OCI-M2 (cell line): Measurements from ENCODE around the gene ELFN1.

Experiments used
- DNase-seq: peaks from one replicate; lab custom pipeline; 2025; ENCODE audit not compliant: unreplicated experiment; lab: John Stamatoyannopoulos, UW

The ELFN1 gene

DNA sequence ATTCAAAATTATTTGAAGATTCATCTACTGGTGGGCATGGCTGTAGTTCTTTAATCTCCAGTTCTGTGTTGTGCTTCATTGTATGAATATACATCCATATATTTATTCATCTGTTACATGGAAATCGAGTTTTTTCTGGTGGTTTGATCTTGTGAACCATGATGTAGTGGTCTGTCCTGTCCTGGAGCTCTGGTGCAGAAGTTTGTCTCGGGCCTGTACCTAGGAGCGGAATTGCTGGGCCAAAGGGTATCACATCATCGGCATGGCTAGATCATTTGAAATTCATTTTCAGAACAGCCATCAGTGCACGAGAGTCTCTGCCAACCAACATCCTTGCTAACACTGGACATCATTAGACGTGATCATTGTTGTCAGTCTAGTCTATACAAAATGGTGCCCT is 107.0 kb downstream of the ELFN1 start:
- no peak for DNase-seq

DNA sequence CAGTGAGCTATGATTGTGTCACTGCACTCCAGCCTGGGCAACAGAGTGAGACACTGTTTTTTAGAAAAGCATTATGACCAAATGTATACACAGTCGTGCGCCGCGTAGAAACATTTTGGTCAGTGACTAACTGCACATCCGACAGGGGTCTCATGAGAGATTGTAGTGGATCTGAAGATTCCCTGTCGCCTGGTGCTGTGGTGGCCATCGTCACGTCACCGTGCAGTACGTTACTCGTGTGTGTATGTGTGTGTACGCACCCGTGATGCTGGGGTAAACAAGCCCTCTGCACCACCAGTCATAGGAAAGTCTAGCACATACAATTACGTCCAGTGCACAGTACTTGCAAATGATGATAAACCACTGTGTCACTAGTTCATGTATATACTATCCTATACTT is 109.4 kb downstream of the ELFN1 start:
- no peak for DNase-seq

DNA sequence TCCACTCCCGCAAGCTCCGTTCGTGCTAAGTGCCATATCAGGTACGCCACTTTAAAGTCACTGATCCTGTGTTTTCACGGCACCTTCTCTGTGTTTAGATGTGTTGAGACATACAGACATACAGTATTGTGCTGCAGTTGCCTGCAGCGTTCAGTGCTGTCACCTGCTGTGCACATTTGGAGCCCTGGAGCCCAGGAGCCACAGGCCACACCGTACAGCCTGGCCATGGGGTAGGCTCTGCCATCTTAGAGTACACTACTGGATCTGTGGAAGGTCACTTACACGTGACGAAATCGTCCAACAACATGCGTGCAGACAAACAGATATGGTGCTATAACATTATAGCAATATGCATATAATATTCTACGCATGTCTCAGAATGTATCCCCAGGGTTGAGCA is 111.3 kb downstream of the ELFN1 start:
- no peak for DNase-seq

DNA sequence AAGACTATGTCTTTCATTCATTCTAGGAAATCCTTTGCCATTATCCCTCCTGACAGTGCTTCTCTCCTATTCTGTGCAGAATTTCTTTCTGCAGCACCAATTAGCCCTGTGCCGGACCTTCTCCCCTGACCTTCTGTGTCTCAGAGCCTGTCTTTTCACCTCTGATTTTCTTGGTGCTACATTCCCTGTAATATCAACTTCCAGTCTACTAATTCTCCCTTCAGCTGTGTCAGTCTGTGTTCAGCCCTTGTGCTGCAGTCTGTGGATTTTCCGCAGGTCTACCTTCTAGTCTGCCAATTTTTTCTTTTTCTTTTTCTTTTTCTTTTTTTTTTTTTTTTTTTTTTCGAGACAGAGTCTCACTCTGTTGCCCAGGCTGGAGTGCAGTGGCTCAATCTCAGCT is 115.8 kb downstream of the ELFN1 start:
- no peak for DNase-seq

DNA sequence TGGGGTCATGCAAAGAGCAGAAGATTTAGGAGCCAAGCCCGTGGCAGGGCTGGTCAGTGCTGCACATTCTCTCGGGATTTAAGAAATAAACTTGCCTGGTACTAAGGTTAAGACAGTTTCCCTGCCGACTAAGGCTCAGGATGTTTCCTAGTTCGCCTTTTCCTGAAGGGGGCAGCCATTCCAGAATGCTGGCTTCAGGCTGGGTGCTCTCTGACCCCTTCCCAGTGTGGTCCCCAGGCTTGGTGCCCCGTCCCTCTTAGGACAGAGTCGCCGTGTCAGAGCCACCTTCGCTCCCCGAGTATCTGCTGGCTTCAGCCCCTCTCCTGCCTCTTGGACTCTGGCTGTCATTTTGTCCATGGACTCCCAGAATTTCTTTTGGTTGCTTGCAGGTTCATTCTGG is 117.2 kb downstream of the ELFN1 start:
- no peak for DNase-seq

DNA sequence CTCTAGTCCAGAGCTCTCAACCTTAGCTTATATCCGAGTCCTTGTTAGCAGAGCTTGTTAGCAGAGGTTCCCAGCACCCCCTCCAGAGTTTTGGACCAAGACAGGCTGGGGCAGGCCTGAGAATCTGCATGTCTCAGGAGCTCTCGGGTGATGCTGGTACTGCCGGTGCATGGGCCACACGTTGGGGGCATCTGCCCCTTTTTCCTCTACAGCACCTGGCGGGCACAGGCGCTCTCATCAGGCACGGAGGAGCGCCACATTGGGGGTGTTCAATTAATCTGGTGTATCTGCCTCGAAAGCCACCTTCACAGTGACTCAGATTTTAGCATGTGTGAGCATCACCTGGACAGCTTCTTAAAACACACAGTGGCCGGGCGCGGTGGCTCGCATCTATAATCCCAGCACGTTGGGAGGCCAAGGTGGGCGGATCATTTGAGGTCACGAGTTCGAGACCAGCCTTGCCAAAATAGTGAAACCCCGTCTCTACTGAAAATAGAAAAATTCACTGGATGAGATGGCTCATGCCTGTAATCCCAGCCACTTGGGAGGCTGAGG is 117.7 kb downstream of the ELFN1 start:
- no peak for DNase-seq

DNA sequence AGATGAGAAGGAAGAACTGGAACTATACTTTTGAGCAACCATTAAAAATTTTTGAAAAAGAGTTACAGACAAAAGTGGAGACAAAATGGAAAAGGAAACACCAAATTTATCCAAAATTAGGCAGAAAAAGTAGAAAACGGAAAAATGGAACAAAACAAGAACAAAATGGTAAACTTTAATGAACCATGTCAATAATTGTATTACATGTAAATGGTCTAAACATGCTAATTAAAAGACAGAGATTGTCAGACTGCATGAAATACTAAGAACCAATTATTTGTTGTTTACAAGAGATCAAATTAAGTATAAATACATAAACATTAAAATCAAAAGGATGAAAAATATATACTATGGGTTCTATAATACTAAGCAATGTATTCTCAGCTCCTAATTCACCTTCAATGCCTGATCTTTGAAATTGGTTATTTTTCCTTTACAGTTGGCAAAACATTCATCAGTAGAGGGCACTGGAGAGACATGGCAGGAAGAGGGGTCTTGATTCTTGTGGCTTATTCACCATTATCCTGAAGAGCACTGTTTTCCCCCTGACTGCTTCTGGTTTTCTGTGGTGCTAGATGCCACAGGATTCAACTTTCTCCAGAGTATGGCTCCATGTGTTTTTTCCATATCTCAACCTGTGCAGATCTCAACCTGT is 124.9 kb downstream of the ELFN1 start:
- DNase-seq = no peak
